ENCODE results near the gene ASXL1. TPM values are rescaled to one million over a fixed set of nuclear protein-coding genes. Genes with fewer than 3 reads are reported as not detected.

Gene ASXL1
- polyA plus RNA-seq, 3 donors, result 19.3 to 42.7 (median 25.0) TPM

GRCh38 chr20:32455171-32455900 is 97.2 kb downstream of the ASXL1 start:
- 81 to 89% (median 84%) methylated on average over 12 of the region's 12 CpGs for WGBS, 3 donors
- no peak overlapping the region for H3K27ac ChIP-seq (ENCODE audit: low read depth, low read length)

- no peak overlapping the region for H3K27ac ChIP-seq (ENCODE audit: low read depth, low read length)
These were observed 98.0 kb downstream of the ASXL1 start for GRCh38 chr20:32455901-32456701.

GRCh38 chr20:32456869-32457478 is 98.8 kb downstream of the ASXL1 start:
- no peak overlapping the region for H3K27ac ChIP-seq (ENCODE audit: low read depth, low read length)
- 11 to 34% (median 33%) methylated on average over 32 to 36 of the region's 36 CpGs for WGBS, 3 donors

More at GRCh38 chr20:32455901-32456701, 98.0 kb downstream of the ASXL1 start:
- WGBS, 3 donors, result 87 to 93% (median 90%) methylated on average over 33 to 35 of the region's 35 CpGs

- H3K27ac ChIP-seq (ENCODE audit: low read depth, low read length), result no peak overlapping the region
- WGBS, 3 donors, result 13 to 30% (median 21%) methylated on average over 23 to 29 of the region's 29 CpGs
These were observed 99.4 kb downstream of the ASXL1 start for GRCh38 chr20:32457479-32457986.

- WGBS, 3 donors, result 60 to 88% (median 85%) methylated on average over 9 to 10 of the region's 10 CpGs
- H3K27ac ChIP-seq (ENCODE audit: low read depth, low read length), result no peak overlapping the region
These were observed 100.1 kb downstream of the ASXL1 start for GRCh38 chr20:32458061-32458836.

- WGBS, 3 donors, result 69 to 89% (median 85%) methylated on average over 12 of the region's 12 CpGs
- no peak overlapping the region for H3K27ac ChIP-seq (ENCODE audit: low read depth, low read length)
These were observed 100.7 kb downstream of the ASXL1 start for GRCh38 chr20:32458837-32459220.

- no peak overlapping the region for H3K27ac ChIP-seq (ENCODE audit: low read depth, low read length)
- WGBS, 3 donors, result 81 to 89% (median 84%) methylated on average over 15 of the region's 15 CpGs
These were observed 102.1 kb downstream of the ASXL1 start for GRCh38 chr20:32460231-32460630.

GRCh38 chr20:32460683-32461320 is 102.7 kb downstream of the ASXL1 start:
- no peak overlapping the region for H3K27ac ChIP-seq (ENCODE audit: low read depth, low read length)
- WGBS, 3 donors, result 93 to 94% (median 94%) methylated on average over 24 of the region's 24 CpGs

- H3K27ac ChIP-seq (ENCODE audit: low read depth, low read length), result no peak overlapping the region
- WGBS, 3 donors, result 87 to 93% (median 91%) methylated on average over 17 of the region's 17 CpGs
These were observed 103.9 kb downstream of the ASXL1 start for GRCh38 chr20:32461836-32462600.

GRCh38 chr20:32462900-32463641 is 104.9 kb downstream of the ASXL1 start:
- WGBS, 3 donors, result 38 to 83% (median 82%) methylated on average over 15 of the region's 15 CpGs
- H3K27ac ChIP-seq (ENCODE audit: low read depth, low read length), result no peak overlapping the region

- H3K27ac ChIP-seq (ENCODE audit: low read depth, low read length), result no peak overlapping the region
- WGBS, 3 donors, result 27 to 71% (median 71%) methylated on average over 26 to 28 of the region's 28 CpGs
These were observed 105.7 kb downstream of the ASXL1 start for GRCh38 chr20:32463642-32464400.

GRCh38 chr20:32464401-32465091 is 106.4 kb downstream of the ASXL1 start:
- no peak overlapping the region for H3K27ac ChIP-seq (ENCODE audit: low read depth, low read length)
- 51 to 87% (median 86%) methylated on average over 19 to 20 of the region's 20 CpGs for WGBS, 3 donors

GRCh38 chr20:32465092-32465900 is 107.2 kb downstream of the ASXL1 start:
- H3K27ac ChIP-seq (ENCODE audit: low read depth, low read length), result peak overlapping the region; percentile 41
- WGBS, 3 donors, result 36 to 50% (median 44%) methylated on average over 24 of the region's 24 CpGs

GRCh38 chr20:32465901-32466675 is 108.0 kb downstream of the ASXL1 start:
- 49 to 74% (median 67%) methylated on average over 15 of the region's 15 CpGs for WGBS, 3 donors
- H3K27ac ChIP-seq (ENCODE audit: low read depth, low read length), result peak overlapping the region; percentile 41

Measured in adipose tissue (tissue), 3 donors.